SHP77 treated with DMSO at 0.1 percent for 48 hours (cell line): Measurements from ENCODE around the gene PMP22.

ENCODE experiments used
- DNase-seq: peaks from one replicate; lab custom pipeline; 2025; lab: John Stamatoyannopoulos, UW

The PMP22 gene

GRCh38 chr17:15273141-15273793 lies 8.1 kb upstream of the PMP22 start:
- DNase-seq, result no peak

- no peak for DNase-seq
Observed at GRCh38 chr17:15271741-15272140, 6.6 kb upstream of the PMP22 start.

GRCh38 chr17:15270628-15271381 lies 5.7 kb upstream of the PMP22 start:
- no peak for DNase-seq

GRCh38 chr17:15269780-15270089 lies 4.6 kb upstream of the PMP22 start:
- DNase-seq, result no peak

- DNase-seq, result no peak
Observed at GRCh38 chr17:15269087-15269779, 4.1 kb upstream of the PMP22 start.

- no peak for DNase-seq
Observed at GRCh38 chr17:15268461-15268860, 3.3 kb upstream of the PMP22 start.

- no peak for DNase-seq
Observed at GRCh38 chr17:15267996-15268395, 2.9 kb upstream of the PMP22 start.

GRCh38 chr17:15266325-15267125 lies 1.4 kb upstream of the PMP22 start:
- no peak for DNase-seq

- DNase-seq, result peak; percentile 13
Observed at GRCh38 chr17:15264542-15264941, 584 bp downstream of the PMP22 start.

GRCh38 chr17:15263680-15264079 lies 1.4 kb downstream of the PMP22 start:
- DNase-seq, result no peak

GRCh38 chr17:15263206-15263579 lies 1.9 kb downstream of the PMP22 start:
- DNase-seq, result no peak

- no peak for DNase-seq
Observed at GRCh38 chr17:15262291-15263205, 2.6 kb downstream of the PMP22 start.

GRCh38 chr17:15261802-15262290 lies 3.3 kb downstream of the PMP22 start:
- no peak for DNase-seq

GRCh38 chr17:15261258-15261801 lies 3.8 kb downstream of the PMP22 start:
- no peak for DNase-seq

- DNase-seq, result peak; percentile 62
Observed at GRCh38 chr17:15260376-15261257, 4.5 kb downstream of the PMP22 start.

- no peak for DNase-seq
Observed at GRCh38 chr17:15257796-15258512, 7.2 kb downstream of the PMP22 start.

GRCh38 chr17:15257258-15257788 lies 7.8 kb downstream of the PMP22 start:
- DNase-seq, result peak; percentile 79

- no peak for DNase-seq
Observed at GRCh38 chr17:15256689-15257088, 8.4 kb downstream of the PMP22 start.
